ENCODE results near the gene C1orf50. TPM values are rescaled to one million over a fixed set of nuclear protein-coding genes. Genes with fewer than 3 reads are reported as not detected.

C1orf50 gene
- total and polyA plus RNA-seq, 2 of the 4 experiments (the other 2 are of a cell fraction), result 2.0 to 6.0 TPM

- Histone ChIP-seq H3K79me1 (ENCODE audit: low read depth in 1 of 2, low read length in 2 of 2) (peaks cover 23 to 51% of the 10 kb centered on the region in 2 experiments), H3K27ac (ENCODE audit: insufficient read depth, low read length) (no peak overlapping the region), H3K9ac (ENCODE audit: low read depth, low read length) (no peak overlapping the region), H3K4me2 (ENCODE audit: low read depth, low read length) (no peak overlapping the region), H3K18ac (ENCODE audit: low read depth, low read length) (no peak overlapping the region), H3K4me3 (ENCODE audit: insufficient read depth, low read depth, low read length) (no peak overlapping the region), H3K36me3 (ENCODE audit: control insufficient read depth, insufficient read depth, low read length) (peaks cover 20% of the 10 kb centered on the region), H3K14ac (replicated peaks; ENCODE audit: low read depth, low read length) (no peak overlapping the region), H2AK5ac (ENCODE audit: low read depth, low read length) (no peak overlapping the region), H4K20me1 (ENCODE audit: insufficient read depth, low read length) (no peaks in the 10 kb centered on the region; the same call in 1 of the 2 replicates), H3K9me1 (ENCODE audit: insufficient read depth, low read length) (peaks cover 7% of the 10 kb centered on the region; the same call in 1 of the 2 replicates), H2AFZ (replicated peaks; ENCODE audit: low read length, poor library complexity) (no peak overlapping the region), H2BK20ac (ENCODE audit: low read depth, low read length) (no peak overlapping the region), H4K91ac (ENCODE audit: insufficient read depth, low read depth, low read length) (no peak overlapping the region), H4K5ac (ENCODE audit: low read depth, low read length) (no peak overlapping the region), H3K4ac (ENCODE audit: low read depth, low read length) (no peak overlapping the region), H2BK15ac (ENCODE audit: low read depth, low read length) (no peak overlapping the region), H3K27me3 (ENCODE audit: control insufficient read depth, insufficient read depth, low read length) (no peaks in the 10 kb centered on the region), H2BK5ac (ENCODE audit: low read depth, low read length, poor library complexity, severe bottlenecking) (no peak overlapping the region), H3K9me3 (ENCODE audit: control insufficient read depth, insufficient read depth, low read length) (no peaks in the 10 kb centered on the region), H2BK120ac (ENCODE audit: low read depth, low read length) (no peak overlapping the region), H4K8ac (ENCODE audit: low read depth in 2 of 2, low read length in 2 of 2) (no peak overlapping the region), H2AK9ac (replicated peaks; ENCODE audit: low read depth, low read length, poor library complexity) (no peak overlapping the region), H3K56ac (ENCODE audit: extremely low read depth, insufficient read depth, low read length) (no peak overlapping the region), H3K4me1 (ENCODE audit: control insufficient read depth, insufficient read depth, low read length) (no peaks in the 10 kb centered on the region), H3K23ac (ENCODE audit: low read depth, low read length) (no peak overlapping the region)
- ATAC-seq (ENCODE audit: low read depth) (no peak), DNase-seq (no peak)
- intact Hi-C loops (cut with micrococcal nuclease) (no loop called here), dilution Hi-C loops (cut with HindIII; ENCODE audit: low sequenced_read_pairs, unreplicated experiment) (no loop called here), in situ Hi-C loops (cut with MboI; ENCODE audit: low sequenced_read_pairs) (no loop called here)
- no CpG with 5 or more reads among the region's 2 CpGs for WGBS, 2 experiments (ENCODE audit: extremely low coverage in 2 of 2, insufficient read length in 1 of 2)
- ChIA-PET POLR2A (ENCODE audit: unreplicated experiment) (no interaction called here), CTCF (no interaction called here)
- no TSS peak for BruUV-seq (replicated peaks)
- TF ChIP-seq NFE2L2 (IDR thresholded peaks at IDR 0.05; ENCODE audit: low read depth, low read length) (no peak), RAD21 (IDR thresholded peaks at IDR 0.05; ENCODE audit: low read length) (no peak), SMC3 (IDR thresholded peaks at IDR 0.05; ENCODE audit: low read depth, low read length) (no peak), BHLHE40 (IDR thresholded peaks at IDR 0.05; ENCODE audit: low read depth, low read length) (no peak), USF2 (IDR thresholded peaks at IDR 0.05; ENCODE audit: low read depth, low read length) (no peak), RFX5 (IDR thresholded peaks at IDR 0.05; ENCODE audit: low read depth, low read length) (no peak), MXI1 (IDR thresholded peaks at IDR 0.05; ENCODE audit: borderline replicate concordance, low read depth, low read length) (no peak), ELK1 (IDR thresholded peaks at IDR 0.05; ENCODE audit: borderline replicate concordance, low read depth, low read length) (no peak), MAZ (IDR thresholded peaks at IDR 0.05; ENCODE audit: borderline replicate concordance, low read depth, low read length) (no peak), POLR2A (IDR thresholded peaks at IDR 0.05; ENCODE audit: low read depth, low read length) (no peak), MAFK (IDR thresholded peaks at IDR 0.05; ENCODE audit: low read depth, low read length) (no peak), FOS (IDR thresholded peaks at IDR 0.05; ENCODE audit: low read depth, low read length) (no peak), CEBPB (IDR thresholded peaks at IDR 0.05; ENCODE audit: low read depth, low read length) (no peak)
Observed at GRCh38 chr1:42773420-42773819, 6.4 kb downstream of the C1orf50 start.
